Ovary (tissue), 3 donors: ENCODE results near the gene CNTNAP5.

Experiments
- CTCF ChIP-seq, 3 donors: fragments of 450-650 bp in 2 of 3; fragments of 200-600 bp in 1 of 3; IDR thresholded peaks; one replicate each; pipeline versions ENCODE4 v1.5.1 to v1.8.0; 2016 to 2022; ENCODE audit warnings: antibody characterized with exemption in 3 of 3, mild to moderate bottlenecking in 1 of 3
- POLR2A ChIP-seq: fragments of 450-650 bp; IDR thresholded peaks from one replicate; pipeline ENCODE4 v1.6.1; 2017; ENCODE audit warnings: antibody characterized with exemption, mild to moderate bottlenecking, moderate library complexity
- donor health status: DM: no; HTN: no; CAD: no.

GRCh38 chr2:124121106-124121505 is 96.0 kb downstream of the CNTNAP5 start:
- TF ChIP-seq POLR2A (no peak), CTCF (IDR thresholded peaks at IDR 0.05) (no peak)
